ENCODE measurements around the gene BBS9.

BBS9 gene

GRCh38 chr7:33118383-33118782, 11.0 kb upstream of the BBS9 start:
- H3K27me3 ChIP-seq (ENCODE audit: control insufficient read depth, insufficient read depth, low read length) = no peaks in the 10 kb centered on the region
- H3K9me3 ChIP-seq (ENCODE audit: control insufficient read depth, insufficient read depth, low read length) = no peaks in the 10 kb centered on the region
- H3K4me3 ChIP-seq (ENCODE audit: low read length) = no peak overlapping the region
- no CpG with 5 or more reads among the region's 3 CpGs for WGBS (ENCODE audit: insufficient coverage, insufficient read length)
- H3K36me3 ChIP-seq (ENCODE audit: control insufficient read depth, insufficient read depth, low read length) = no peaks in the 10 kb centered on the region
- H3K27ac ChIP-seq (ENCODE audit: low read length) = no peak overlapping the region
- no peaks in the 10 kb centered on the region for H3K4me1 ChIP-seq (ENCODE audit: control insufficient read depth, insufficient read depth, low read length)
- no peak for DNase-seq (ENCODE audit: low read depth, low spot score)

GRCh38 chr7:33127085-33127484, 2.3 kb upstream of the BBS9 start:
- Histone ChIP-seq H3K9me3 (ENCODE audit: control insufficient read depth, insufficient read depth, low read length) (no peaks in the 10 kb centered on the region), H3K27ac (ENCODE audit: low read length) (no peak overlapping the region), H3K36me3 (ENCODE audit: control insufficient read depth, insufficient read depth, low read length) (no peaks in the 10 kb centered on the region), H3K4me1 (ENCODE audit: control insufficient read depth, insufficient read depth, low read length) (no peaks in the 10 kb centered on the region), H3K27me3 (ENCODE audit: control insufficient read depth, insufficient read depth, low read length) (no peaks in the 10 kb centered on the region), H3K4me3 (ENCODE audit: low read length) (no peak overlapping the region)
- no peak for DNase-seq (ENCODE audit: low read depth, low spot score)
- no CpG with 5 or more reads among the region's 2 CpGs for WGBS (ENCODE audit: insufficient coverage, insufficient read length)

GRCh38 chr7:33128631-33128989, 754 bp upstream of the BBS9 start:
- no peaks in the 10 kb centered on the region for H3K4me1 ChIP-seq (ENCODE audit: control insufficient read depth, insufficient read depth, low read length)
- DNase-seq (ENCODE audit: low read depth, low spot score) = no peak
- no peaks in the 10 kb centered on the region for H3K36me3 ChIP-seq (ENCODE audit: control insufficient read depth, insufficient read depth, low read length)
- H3K9me3 ChIP-seq (ENCODE audit: control insufficient read depth, insufficient read depth, low read length) = no peaks in the 10 kb centered on the region
- H3K4me3 ChIP-seq (ENCODE audit: low read length) = peak overlapping the region; percentile 85; the same call in 1 of the 2 replicates
- no CpG with 5 or more reads among the region's 3 CpGs for WGBS (ENCODE audit: insufficient coverage, insufficient read length)
- H3K27ac ChIP-seq (ENCODE audit: low read length) = no peak overlapping the region
- H3K27me3 ChIP-seq (ENCODE audit: control insufficient read depth, insufficient read depth, low read length) = no peaks in the 10 kb centered on the region

GRCh38 chr7:33129806-33130153, 416 bp downstream of the BBS9 start:
- no peaks in the 10 kb centered on the region for H3K9me3 ChIP-seq (ENCODE audit: control insufficient read depth, insufficient read depth, low read length)
- no peaks in the 10 kb centered on the region for H3K36me3 ChIP-seq (ENCODE audit: control insufficient read depth, insufficient read depth, low read length)
- H3K4me1 ChIP-seq (ENCODE audit: control insufficient read depth, insufficient read depth, low read length) = no peaks in the 10 kb centered on the region
- no CpG with 5 or more reads among the region's 11 CpGs for WGBS (ENCODE audit: insufficient coverage, insufficient read length)
- DNase-seq (ENCODE audit: low read depth, low spot score) = no peak
- H3K4me3 ChIP-seq (ENCODE audit: low read length) = peak overlapping the region; percentile 85; the same call in 1 of the 2 replicates
- H3K27me3 ChIP-seq (ENCODE audit: control insufficient read depth, insufficient read depth, low read length) = no peaks in the 10 kb centered on the region
- H3K27ac ChIP-seq (ENCODE audit: low read length) = no peak overlapping the region

GRCh38 chr7:33130184-33130583, 820 bp downstream of the BBS9 start:
- no CpG with 5 or more reads among the region's 3 CpGs for whole genome bisulfite sequencing (ENCODE audit: insufficient coverage, insufficient read length)
- no peak for DNase-seq (ENCODE audit: low read depth, low spot score)
- H3K4me1 ChIP-seq (ENCODE audit: control insufficient read depth, insufficient read depth, low read length) = no peaks in the 10 kb centered on the region
- H3K27ac ChIP-seq (ENCODE audit: low read length) = no peak overlapping the region
- no peaks in the 10 kb centered on the region for H3K36me3 ChIP-seq (ENCODE audit: control insufficient read depth, insufficient read depth, low read length)
- no peaks in the 10 kb centered on the region for H3K27me3 ChIP-seq (ENCODE audit: control insufficient read depth, insufficient read depth, low read length)
- H3K9me3 ChIP-seq (ENCODE audit: control insufficient read depth, insufficient read depth, low read length) = no peaks in the 10 kb centered on the region
- peak overlapping the region; percentile 85; the same call in 1 of the 2 replicates for H3K4me3 ChIP-seq (ENCODE audit: low read length)

DNA sequence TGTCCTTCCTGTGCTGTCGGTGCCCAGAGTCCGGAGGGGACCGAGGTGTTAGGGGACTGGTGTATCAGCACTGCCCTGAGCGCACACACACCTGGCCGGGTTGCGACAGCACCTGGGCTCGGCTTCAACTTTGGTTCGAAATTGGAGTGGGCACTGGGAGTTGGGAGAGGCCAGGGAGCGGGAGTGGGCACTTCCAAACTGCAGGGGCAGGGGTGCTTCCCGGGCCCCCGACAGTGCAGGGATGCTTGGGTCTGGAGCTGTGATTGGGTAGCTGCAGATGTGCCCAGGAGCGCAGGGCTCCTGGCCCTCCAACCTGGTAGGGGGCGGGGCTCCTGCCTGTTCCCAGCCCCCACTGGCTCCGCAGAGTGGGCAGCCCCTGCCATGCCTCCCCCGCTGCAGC, 7.7 kb downstream of the BBS9 start:
- no peaks in the 10 kb centered on the region for H3K27me3 ChIP-seq (ENCODE audit: control insufficient read depth, insufficient read depth, low read length)
- no peaks in the 10 kb centered on the region for H3K36me3 ChIP-seq (ENCODE audit: control insufficient read depth, insufficient read depth, low read length)
- no peak for DNase-seq (ENCODE audit: low read depth, low spot score)
- no peak overlapping the region for H3K4me3 ChIP-seq (ENCODE audit: low read length)
- no CpG with 5 or more reads among the region's 15 CpGs for WGBS (ENCODE audit: insufficient coverage, insufficient read length)
- no peaks in the 10 kb centered on the region for H3K9me3 ChIP-seq (ENCODE audit: control insufficient read depth, insufficient read depth, low read length)
- H3K4me1 ChIP-seq (ENCODE audit: control insufficient read depth, insufficient read depth, low read length) = peaks cover 1% of the 10 kb centered on the region; the same call in 1 of the 2 replicates
- no peak overlapping the region for H3K27ac ChIP-seq (ENCODE audit: low read length)

GRCh38 chr7:33142585-33142984, 13.2 kb downstream of the BBS9 start:
- H3K27ac ChIP-seq (ENCODE audit: low read length) = no peak overlapping the region

DNA sequence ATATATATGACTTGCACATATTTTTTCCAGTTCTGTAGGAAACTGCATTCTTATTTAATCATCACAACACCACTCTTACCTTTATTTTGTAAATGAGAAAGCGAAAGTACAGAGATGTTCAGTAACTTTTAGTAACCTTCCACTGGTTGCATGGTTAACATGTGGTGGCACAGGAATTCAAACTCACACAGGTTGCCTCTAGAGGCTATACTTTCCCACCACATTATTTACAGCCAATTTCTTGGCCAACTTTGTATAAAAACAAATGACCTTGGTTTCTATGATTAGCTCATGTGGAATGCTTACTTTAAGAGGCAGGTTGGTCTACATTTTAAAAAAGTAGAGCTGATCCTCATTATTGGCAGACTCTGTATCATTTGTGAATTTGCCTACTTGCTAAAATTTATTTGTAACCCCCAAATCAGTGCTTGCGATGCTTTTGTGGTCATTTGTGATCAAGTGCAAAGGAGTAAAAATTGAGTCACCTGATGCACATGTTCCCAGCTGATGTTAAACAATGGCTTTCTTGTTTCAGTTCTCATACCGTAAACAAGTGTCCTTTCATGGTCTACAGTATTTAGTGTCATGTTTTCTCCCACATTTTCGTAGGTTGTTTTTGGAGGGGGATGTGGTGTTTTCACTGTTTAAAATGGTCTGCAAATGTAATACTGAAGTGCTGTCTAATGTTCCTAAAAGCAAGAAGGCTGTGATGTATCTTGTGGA, 14.8 kb downstream of the BBS9 start:
- WGBS (ENCODE audit: insufficient coverage, insufficient read length) = no CpG with 5 or more reads among the region's 4 CpGs
- no peak overlapping the region for H3K4me3 ChIP-seq (ENCODE audit: low read length)
- no peaks in the 10 kb centered on the region; the same call in 1 of the 2 replicates for H3K9me3 ChIP-seq (ENCODE audit: control insufficient read depth, insufficient read depth, low read length)
- DNase-seq (ENCODE audit: low read depth, low spot score) = no peak
- H3K36me3 ChIP-seq (ENCODE audit: control insufficient read depth, insufficient read depth, low read length) = no peaks in the 10 kb centered on the region
- H3K27me3 ChIP-seq (ENCODE audit: control insufficient read depth, insufficient read depth, low read length) = no peaks in the 10 kb centered on the region
- H3K4me1 ChIP-seq (ENCODE audit: control insufficient read depth, insufficient read depth, low read length) = no peaks in the 10 kb centered on the region
- no peak overlapping the region for H3K27ac ChIP-seq (ENCODE audit: low read length)

More at GRCh38 chr7:33142585-33142984, 13.2 kb downstream of the BBS9 start:
- no peaks in the 10 kb centered on the region; the same call in 1 of the 2 replicates for H3K9me3 ChIP-seq (ENCODE audit: control insufficient read depth, insufficient read depth, low read length)
- no peak for DNase-seq (ENCODE audit: low read depth, low spot score)
- H3K36me3 ChIP-seq (ENCODE audit: control insufficient read depth, insufficient read depth, low read length) = no peaks in the 10 kb centered on the region
- H3K4me3 ChIP-seq (ENCODE audit: low read length) = no peak overlapping the region
- H3K4me1 ChIP-seq (ENCODE audit: control insufficient read depth, insufficient read depth, low read length) = no peaks in the 10 kb centered on the region
- no peaks in the 10 kb centered on the region for H3K27me3 ChIP-seq (ENCODE audit: control insufficient read depth, insufficient read depth, low read length)
- WGBS (ENCODE audit: insufficient coverage, insufficient read length) = no CpG with 5 or more reads among the region's 1 CpG

- H3K4me3 ChIP-seq (ENCODE audit: low read length) = no peak overlapping the region
- no peaks in the 10 kb centered on the region for H3K36me3 ChIP-seq (ENCODE audit: control insufficient read depth, insufficient read depth, low read length)
- no CpG with 5 or more reads among the region's 5 CpGs for WGBS (ENCODE audit: insufficient coverage, insufficient read length)
- no peaks in the 10 kb centered on the region for H3K4me1 ChIP-seq (ENCODE audit: control insufficient read depth, insufficient read depth, low read length)
- H3K27me3 ChIP-seq (ENCODE audit: control insufficient read depth, insufficient read depth, low read length) = no peaks in the 10 kb centered on the region
- no peaks in the 10 kb centered on the region; the same call in 1 of the 2 replicates for H3K9me3 ChIP-seq (ENCODE audit: control insufficient read depth, insufficient read depth, low read length)
- DNase-seq (ENCODE audit: low read depth, low spot score) = no peak
- no peak overlapping the region for H3K27ac ChIP-seq (ENCODE audit: low read length)
These were observed 15.8 kb downstream of the BBS9 start for GRCh38 chr7:33145156-33145555.

- no peak for DNase-seq (ENCODE audit: low read depth, low spot score)
- Histone ChIP-seq H3K4me1 (ENCODE audit: control insufficient read depth, insufficient read depth, low read length) (no peaks in the 10 kb centered on the region), H3K4me3 (ENCODE audit: low read length) (no peak overlapping the region), H3K36me3 (ENCODE audit: control insufficient read depth, insufficient read depth, low read length) (no peaks in the 10 kb centered on the region), H3K27me3 (ENCODE audit: control insufficient read depth, insufficient read depth, low read length) (no peaks in the 10 kb centered on the region), H3K27ac (ENCODE audit: low read length) (no peak overlapping the region), H3K9me3 (ENCODE audit: control insufficient read depth, insufficient read depth, low read length) (no peaks in the 10 kb centered on the region)
- no CpG with 5 or more reads among the region's 3 CpGs for WGBS (ENCODE audit: insufficient coverage, insufficient read length)
These were observed 22.7 kb downstream of the BBS9 start for GRCh38 chr7:33152087-33152486.

DNA sequence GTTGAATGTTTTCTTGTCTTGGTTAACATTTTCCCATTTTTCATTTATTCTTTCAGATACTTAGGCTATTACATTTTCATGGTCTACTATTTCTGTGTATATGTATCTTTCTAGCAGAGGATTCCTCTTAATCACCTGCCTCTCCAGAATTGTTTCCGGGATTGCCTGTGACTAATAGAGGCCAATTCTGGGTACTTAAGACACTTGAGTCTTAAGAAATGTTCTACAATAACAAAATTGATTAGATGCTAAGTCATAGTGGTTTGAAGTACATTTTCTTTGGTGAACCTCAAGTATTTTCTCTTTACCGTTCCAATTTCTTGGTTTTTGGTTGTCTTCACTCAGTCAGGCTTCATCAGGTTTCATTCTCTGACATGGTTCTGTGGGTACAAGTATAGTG, 26.4 kb downstream of the BBS9 start:
- Histone ChIP-seq H3K27me3 (ENCODE audit: control insufficient read depth, insufficient read depth, low read length) (no peaks in the 10 kb centered on the region), H3K4me1 (ENCODE audit: control insufficient read depth, insufficient read depth, low read length) (no peaks in the 10 kb centered on the region), H3K4me3 (ENCODE audit: low read length) (no peak overlapping the region), H3K36me3 (ENCODE audit: control insufficient read depth, insufficient read depth, low read length) (no peaks in the 10 kb centered on the region), H3K9me3 (ENCODE audit: control insufficient read depth, insufficient read depth, low read length) (no peaks in the 10 kb centered on the region), H3K27ac (ENCODE audit: low read length) (no peak overlapping the region)
- no CpG with 5 or more reads among the region's 2 CpGs for WGBS (ENCODE audit: insufficient coverage, insufficient read length)
- DNase-seq (ENCODE audit: low read depth, low spot score) = no peak

Measured in iPS DF 6.9 (cell line).